DMS153 treated with DMSO at 0.1 percent for 48 hours (cell line): Measurements from ENCODE around the gene SPEG.

Experiments
- DNase-seq: peaks from one replicate; lab custom pipeline; 2025; ENCODE audit not compliant: unreplicated experiment; lab: John Stamatoyannopoulos, UW

SPEG gene

GRCh38 chr2:219459460-219460311, 25.0 kb downstream of the SPEG start:
- DNase-seq = no peak

- no peak for DNase-seq
Observed at GRCh38 chr2:219460424-219460926, 25.8 kb downstream of the SPEG start.

- DNase-seq = no peak
Observed at GRCh38 chr2:219461047-219461514, 26.4 kb downstream of the SPEG start.

GRCh38 chr2:219461669-219462068, 27.0 kb downstream of the SPEG start:
- no peak for DNase-seq

GRCh38 chr2:219462349-219462748, 27.7 kb downstream of the SPEG start:
- DNase-seq = no peak

GRCh38 chr2:219464286-219465032, 29.8 kb downstream of the SPEG start:
- DNase-seq = no peak

- DNase-seq = no peak
Observed at GRCh38 chr2:219465659-219466561, 31.3 kb downstream of the SPEG start.

GRCh38 chr2:219466816-219467735, 32.4 kb downstream of the SPEG start:
- DNase-seq = no peak

GRCh38 chr2:219467736-219468075, 33.1 kb downstream of the SPEG start:
- DNase-seq = peak; percentile 64

GRCh38 chr2:219468410-219469185, 34.0 kb downstream of the SPEG start:
- no peak for DNase-seq

- no peak for DNase-seq
Observed at GRCh38 chr2:219469186-219469724, 34.6 kb downstream of the SPEG start.

- no peak for DNase-seq
Observed at GRCh38 chr2:219470429-219470828, 35.8 kb downstream of the SPEG start.

GRCh38 chr2:219471476-219472371, 37.1 kb downstream of the SPEG start:
- no peak for DNase-seq

- DNase-seq = no peak
Observed at GRCh38 chr2:219472629-219473187, 38.1 kb downstream of the SPEG start.

- no peak for DNase-seq
Observed at GRCh38 chr2:219473511-219473910, 38.9 kb downstream of the SPEG start.

GRCh38 chr2:219474285-219475060, 39.8 kb downstream of the SPEG start:
- no peak for DNase-seq

- DNase-seq = no peak
Observed at GRCh38 chr2:219475278-219475677, 40.6 kb downstream of the SPEG start.
